GM12878 (cell line): ENCODE measurements around the gene NPIPB6. TPM values are rescaled to one million over a fixed set of nuclear protein-coding genes. Genes with fewer than 3 reads are reported as not detected.
A peak's percentile ranks its signal among the peaks of the same experiment; 100 is the strongest.

ENCODE experiments used
- ATAC-seq: fragments of 200-7000 bp; cut with Tn5 transposase; 3 replicates; pipeline ENCODE4 v1.9.1; 2020; ENCODE audit warnings: mild to moderate bottlenecking, moderate library complexity
- BruUV-seq: library from RNA; stranded (reverse); fragments of 400-500 nt; replicated peaks from 2 replicates; lab custom pipeline; 2021; lab: Mats Ljungman, UMichigan
- CTCF ChIA-PET: fragments of 300-600 bp; sonication (Branson Sonifier 250); formaldehyde crosslinking; extraction: SDS; loops from one replicate; lab custom pipeline; 2021; ENCODE audit warnings: inconsistent platforms; lab: Yijun Ruan, JAX
- POLR2A ChIA-PET: fragments of 350-600 bp; formaldehyde crosslinking; extraction: SDS; loops from one replicate; lab custom pipeline; 2021; ENCODE audit warnings: inconsistent platforms; lab: Charles Lee
- RAD21 ChIA-PET: fragments of 300-600 bp; sonication (Branson Sonifier 250); formaldehyde crosslinking; loops from one replicate; lab custom pipeline; 2023; ENCODE audit warnings: antibody characterized with exemption; ENCODE audit not compliant: unreplicated experiment; lab: Charles Lee
- SMC1A ChIA-PET: fragments of 300-600 bp; sonication (Branson Sonifier 250); formaldehyde crosslinking; loops from one replicate; lab custom pipeline; 2023; ENCODE audit not compliant: unreplicated experiment, uncharacterized antibody; lab: Charles Lee
- DNase-seq: peaks from one replicate; pipeline ENCODE4 v3.0.0-alpha.2; 2011; ENCODE audit warnings: low read depth, low spot score
- FAIRE-seq: peaks from 3 replicates; lab custom pipeline; 2011; peaks lifted over from hg19 to GRCh38; lab: Jason Lieb, UNC
- H2AFZ ChIP-seq: 2 replicates; pipeline ENCODE4 v1.6.0; 2011; ENCODE audit warnings: low read depth, low read length, control low read depth; ENCODE audit not compliant: control insufficient read depth
- H3K27ac ChIP-seq: 2 replicates; pipeline ENCODE4 v1.5.1; 2011; ENCODE audit warnings: control low read depth; ENCODE audit not compliant: control insufficient read depth, insufficient read depth
- H3K27me3 ChIP-seq, 2 experiments: replicated peaks in 1 of 2; 2 replicates each; pipeline versions ENCODE4 v1.6.0 to v1.6.1; 2011; ENCODE audit warnings: low read length in 1 of 2; ENCODE audit not compliant: control insufficient read depth in 2 of 2, insufficient read depth in 2 of 2
- H3K36me3 ChIP-seq, 2 experiments: 2 replicates each; pipeline ENCODE4 v1.5.1; 2011; ENCODE audit warnings: low read length in 1 of 2; ENCODE audit not compliant: control insufficient read depth in 2 of 2, insufficient read depth in 2 of 2
- H3K4me1 ChIP-seq: 2 replicates; pipeline ENCODE4 v1.6.1; 2011; ENCODE audit warnings: mild to moderate bottlenecking, low read length, moderate library complexity, mixed read lengths; ENCODE audit not compliant: control insufficient read depth, insufficient read depth
- H3K4me2 ChIP-seq: 2 replicates; pipeline ENCODE4 v1.6.0; 2011; ENCODE audit warnings: control low read depth; ENCODE audit not compliant: control insufficient read depth, insufficient read depth
- H3K4me3 ChIP-seq: fragments of 200-600 bp; sonication (generic); 2 replicates; pipeline ENCODE4 v1.5.1; 2016
- H3K79me2 ChIP-seq: 2 replicates; pipeline ENCODE4 v1.6.0; 2011; ENCODE audit warnings: low read length; ENCODE audit not compliant: control insufficient read depth, insufficient read depth
- H3K9ac ChIP-seq: 2 replicates; pipeline ENCODE4 v1.8.0; 2011; ENCODE audit warnings: low read length, control low read depth, mixed read lengths; ENCODE audit not compliant: control insufficient read depth, insufficient read depth
- H3K9me3 ChIP-seq: replicated peaks from 3 replicates; pipeline ENCODE4 v1.5.1; 2011; ENCODE audit warnings: mild to moderate bottlenecking, low read length; ENCODE audit not compliant: control insufficient read depth, insufficient read depth
- H4K20me1 ChIP-seq: 2 replicates; pipeline ENCODE4 v1.6.0; 2011; ENCODE audit not compliant: control insufficient read depth, insufficient read depth
- CTCF ChIP-seq, 3 experiments: IDR thresholded peaks in 2 of 3; conservative IDR thresholded peaks in 1 of 3; 2 replicates each; pipeline ENCODE4 v1.5.1; 2011; ENCODE audit warnings: low read depth in 3 of 3, low read length in 3 of 3, mild to moderate bottlenecking in 3 of 3, control low read depth in 2 of 3, moderate library complexity in 2 of 3, inconsistent platforms in 1 of 3, mixed read lengths in 1 of 3; ENCODE audit not compliant: control insufficient read depth in 2 of 3, insufficient read depth in 1 of 3; ENCODE audit errors: extremely low read depth in 1 of 3
- EGR1 ChIP-seq, 2 experiments: IDR thresholded peaks; 1 replicate in 1 of 2; 2 replicates in 1 of 2; pipeline ENCODE4 v1.6.1; 2011 to 2012; ENCODE audit warnings: low read depth in 2 of 2, low read length in 2 of 2, borderline replicate concordance in 1 of 2, mild to moderate bottlenecking in 1 of 2, moderate library complexity in 1 of 2
- MYB ChIP-seq: fragments of 150-350 bp; IDR thresholded peaks from 2 replicates; pipeline ENCODE4 v1.6.1; 2014; ENCODE audit warnings: mild to moderate bottlenecking, low read depth, low read length, borderline replicate concordance
- NFXL1 ChIP-seq: fragments of 450-650 bp; IDR thresholded peaks from 2 replicates; pipeline ENCODE4 v1.6.1; 2017; ENCODE audit warnings: antibody characterized with exemption, mild to moderate bottlenecking, borderline replicate concordance
- RAD21 ChIP-seq: IDR thresholded peaks from 2 replicates; pipeline ENCODE4 v1.6.1; 2011; ENCODE audit warnings: mild to moderate bottlenecking, low read depth, low read length, moderate library complexity; ENCODE audit not compliant: insufficient read depth
- SMC3 ChIP-seq: IDR thresholded peaks from 2 replicates; pipeline ENCODE4 v1.6.1; 2011; ENCODE audit warnings: low read length, improper control_type of control experiment, borderline replicate concordance
- YY1 ChIP-seq: IDR thresholded peaks from 2 replicates; pipeline ENCODE4 v1.6.1; 2011; ENCODE audit warnings: low read depth, mild to moderate bottlenecking, low read length
- WGBS: methylation state at CpG from one replicate; pipeline ENCODE4 v1.1.6; 2016; ENCODE audit warnings: low lambda C conversion rate; ENCODE audit not compliant: insufficient replicate concordance, insufficient coverage; ENCODE audit errors: missing lambda C conversion rate; 5-methylcytosine and 5-hydroxymethylcytosine counted together
- in situ Hi-C: fragments of 300-500 bp; cut with MboI; formaldehyde crosslinking; loops from 9 replicates; pipeline ENCODE4 v1.14.3; 2018; ENCODE audit warnings: mixed read lengths
- intact Hi-C: fragments of 100-400 bp; cut with micrococcal nuclease; formaldehyde crosslinking; loops from one replicate; pipeline ENCODE4 v1.14.2; 2022; ENCODE audit not compliant: unreplicated experiment
- polyA plus RNA-seq, 11 experiments: library from polyadenylated mRNA; depleted of rRNA in 4 of 11; unstranded in 6 of 11; stranded (reverse) in 5 of 11; fragments of >200 nt; fragmentation: Nextera tagmentation in 4 of 11; fragmentation: Illumina TruSeq in 1 of 11; extraction: Ambion mirVana in 4 of 11; extraction: Trizol in 1 of 11; gene quantifications; 1 replicate in 1 of 11; 2 replicates in 10 of 11; pipeline versions ENCODE4 v1.2.1 to v1.2.3, GENCODE V29; 2011 to 2016; ENCODE audit warnings: inconsistent platforms in 2 of 11, missing spikeins in 2 of 11, low read depth in 1 of 11
- total RNA-seq, 4 experiments: library from RNA; depleted of rRNA in 3 of 4; stranded (reverse); fragments of >200 nt in 3 of 4; fragmentation: Illumina TruSeq in 1 of 4; extraction: Trizol in 1 of 4; gene quantifications; 2 replicates each; pipeline versions ENCODE4 v1.2.1 to v1.2.3, GENCODE V29; 2013 to 2021

NPIPB6 gene
- total and polyA plus RNA-seq, 10 of the 15 experiments (the other 5 are each of a cell fraction or from before 2014, with no cell fraction given): 0.24 to 0.76 (median 0.44) TPM; not detected in 5

GRCh38 chr16:28321700-28322411 lies 41.5 kb downstream of the NPIPB6 start:
- no peaks in the 10 kb centered on the region for H4K20me1 ChIP-seq
- in situ Hi-C loops: no loop called here
- H3K4me1 ChIP-seq: no peaks in the 10 kb centered on the region
- no peaks in the 10 kb centered on the region for H3K36me3 ChIP-seq
- DNase-seq (no peak), ATAC-seq (peak; percentile 83), FAIRE-seq (peak; percentile 13)
- intact Hi-C loops: no loop called here
- H2AFZ ChIP-seq: no peak overlapping the region
- TF ChIP-seq YY1 (peak; percentile 35; the same call in 1 of the 2 replicates), MYB (no peak), SMC3 (peak; percentile 72), RAD21 (peak; percentile 60), NFXL1 (no peak), EGR1 (IDR thresholded peaks at IDR 0.05; ENCODE audit: borderline replicate concordance in 1 of 2, low read depth in 2 of 2, low read length in 2 of 2) (0 out of 3 replicates have a peak, but pooled peaks of 1 of the 2 experiments have one; percentile 22), CTCF (IDR thresholded peaks at IDR 0.05 in 2 of 3, conservative IDR thresholded peaks at IDR 0.05 in 1 of 3; ENCODE audit: control insufficient read depth in 2 of 3, extremely low read depth in 1 of 3, insufficient read depth in 1 of 3, low read depth in 3 of 3, low read length in 3 of 3) (peak; percentile 69 to 87 (median 84))
- ChIA-PET CTCF (interaction anchor here (0.5 to 1.3 kb wide), 13 partner anchors 9 to 609 kb away, joined by 3 to 7 read pairs (median 3); partner anchors contain the start of gene SBK1), POLR2A (no interaction called here), RAD21 (interaction anchor here (0.7 to 1.4 kb wide), 2 partner anchors 128 to 295 kb away, joined by 3 to 4 read pairs; no protein-coding TSS in a partner anchor), SMC1A (no interaction called here)
- no peaks in the 10 kb centered on the region for H3K9me3 ChIP-seq
- BruUV-seq: no TSS peak
- no peak overlapping the region for H3K4me2 ChIP-seq
- no peaks in the 10 kb centered on the region for H3K79me2 ChIP-seq
- H3K27ac ChIP-seq: no peak overlapping the region
- H3K9ac ChIP-seq: no peak overlapping the region
- H3K27me3 ChIP-seq: no peaks in the 10 kb centered on the region
- H3K4me3 ChIP-seq: no peak overlapping the region
- WGBS: 15% methylated on average over 20 of the region's 20 CpGs
